ENCODE measurements around the gene ZNF408. TPM values are rescaled to one million over a fixed set of nuclear protein-coding genes. Genes with fewer than 3 reads are reported as not detected.
A peak's percentile ranks its signal among the peaks of the same experiment; 100 is the strongest.

ZNF408 gene
- total and polyA plus RNA-seq, 2 of the 13 experiments (the other 11 are each of a cell fraction or from before 2014, with no cell fraction given) = 11.2 to 12.5 TPM

- 0 out of 2 replicates have a peak, but pooled peaks have one; percentile 52 for TF ChIP-seq SNAPC4 (CRISPR knock-in tag; IDR thresholded peaks at IDR 0.05)
- TF ChIP-seq ELF1 (CRISPR knock-in tag; IDR thresholded peaks at IDR 0.05) = peak; percentile 14; the same call in 1 of the 2 replicates
- TF ChIP-seq GRHL1 (CRISPR knock-in tag; conservative IDR thresholded peaks at IDR 0.05) = no peak
- 0 out of 2 replicates have a peak, but pooled peaks have one; percentile 67 for TF ChIP-seq ZSCAN21 (CRISPR knock-in tag; IDR thresholded peaks at IDR 0.05; ENCODE audit: borderline replicate concordance)
- no peak for TF ChIP-seq ZBTB21 (CRISPR knock-in tag; IDR thresholded peaks at IDR 0.05)
- TF ChIP-seq NFIC (IDR thresholded peaks at IDR 0.05; ENCODE audit: low read length) = no peak
- TF ChIP-seq PPARG (CRISPR knock-in tag; conservative IDR thresholded peaks at IDR 0.05) = no peak; the same call in 1 of the 2 replicates
- TF ChIP-seq RAD51 (IDR thresholded peaks at IDR 0.05; ENCODE audit: borderline replicate concordance) = peak; percentile 57
- TF ChIP-seq ZBTB39 (CRISPR knock-in tag; IDR thresholded peaks at IDR 0.05) = no peak
- TF ChIP-seq ZNF547 (CRISPR knock-in tag; IDR thresholded peaks at IDR 0.05) = no peak
- no peak for TF ChIP-seq TBL1XR1 (IDR thresholded peaks at IDR 0.05; ENCODE audit: borderline replicate concordance, low read length, partially characterized antibody)
- 0 out of 2 replicates have a peak, but pooled peaks have one; percentile 29 for TF ChIP-seq HIC2 (CRISPR knock-in tag; IDR thresholded peaks at IDR 0.05; ENCODE audit: low read depth)
- TF ChIP-seq NR2C2 (CRISPR knock-in tag; IDR thresholded peaks at IDR 0.05; ENCODE audit: borderline replicate concordance) = no peak
- no peak for TF ChIP-seq RBM39 (IDR thresholded peaks at IDR 0.05; ENCODE audit: low read depth, low read length, poor library complexity, severe bottlenecking)
- 0 out of 2 replicates have a peak, but pooled peaks have one; percentile 11 for TF ChIP-seq KDM5A (IDR thresholded peaks at IDR 0.05; ENCODE audit: borderline replicate concordance, low read length)
- TF ChIP-seq IKZF4 (CRISPR knock-in tag; IDR thresholded peaks at IDR 0.05; ENCODE audit: borderline replicate concordance, low read depth, not compliant biosample characterization) = no peak
- TF ChIP-seq ZNF17 (CRISPR knock-in tag; IDR thresholded peaks at IDR 0.05) = no peak
Measured at GRCh38 chr11:46675288-46675851, 25.5 kb upstream of the ZNF408 start (continued).
